HL-60 (cell line): Measurements from ENCODE around the gene ZYG11B.
"Not testable (repeated sequence)": the region's sequence is repeated elsewhere in the genome, so short reads cannot be mapped to it uniquely, and the experiment has no call there.

Source experiments
- DNase-seq, 2 experiments: peaks; one replicate each; pipeline ENCODE4 v3.0.0-alpha.2; 2010 to 2020; ENCODE audit warnings: low read depth in 1 of 2, low spot score in 1 of 2
- H3K27ac ChIP-seq: fragments of 250-450 bp; sonication (Bioruptor Pico); replicated peaks from 2 replicates; pipeline ENCODE4 v1.5.1; 2020; ENCODE audit warnings: mild to moderate bottlenecking, moderate library complexity
- H3K27me3 ChIP-seq: fragments of 250-450 bp; sonication (Bioruptor Pico); 2 replicates; pipeline ENCODE4 v1.5.1; 2021; ENCODE audit warnings: mild to moderate bottlenecking, moderate library complexity; ENCODE audit not compliant: insufficient read depth, poor library complexity, severe bottlenecking
- H3K4me3 ChIP-seq: replicated peaks from 2 replicates; pipeline ENCODE4 v1.5.1; 2011; ENCODE audit warnings: mild to moderate bottlenecking, control low read depth, low read length; ENCODE audit not compliant: insufficient read depth
- CTCF ChIP-seq: IDR thresholded peaks from one replicate; pipeline ENCODE4 v1.5.1; 2011; ENCODE audit warnings: low read length, control low read depth, inconsistent platforms; ENCODE audit not compliant: insufficient read depth
- GABPA ChIP-seq: IDR thresholded peaks from 2 replicates; pipeline ENCODE4 v1.6.1; 2012; ENCODE audit warnings: low read depth
- POLR2AphosphoS5 ChIP-seq: IDR thresholded peaks from 2 replicates; pipeline ENCODE4 v1.6.1; 2012; ENCODE audit warnings: low read depth
- REST ChIP-seq: IDR thresholded peaks from 2 replicates; pipeline ENCODE4 v1.6.1; 2012; ENCODE audit warnings: low read depth; ENCODE audit not compliant: insufficient replicate concordance
- SPI1 ChIP-seq: IDR thresholded peaks from 2 replicates; pipeline ENCODE4 v1.6.1; 2012; ENCODE audit warnings: low read depth, mild to moderate bottlenecking, borderline replicate concordance

Gene ZYG11B

GRCh38 chr1:52683367-52683940 lies 42.8 kb upstream of the ZYG11B start:
- Histone ChIP-seq H3K27ac (no peak overlapping the region), H3K4me3 (no peak overlapping the region), H3K27me3 (no peaks in the 10 kb centered on the region)
- TF ChIP-seq GABPA = no peak
- no peak for TF ChIP-seq REST
- TF ChIP-seq SPI1 = no peak
- no peak; the same call in 1 of the 2 replicates for TF ChIP-seq POLR2AphosphoS5
- no peak for DNase-seq

- no peak for DNase-seq
- Histone ChIP-seq H3K27ac (no peak overlapping the region), H3K27me3 (no peaks in the 10 kb centered on the region), H3K4me3 (no peak overlapping the region)
- TF ChIP-seq GABPA (no peak), SPI1 (no peak), POLR2AphosphoS5 (no peak), REST (no peak), CTCF (no peak)
Measured at GRCh38 chr1:52684545-52684944, 41.7 kb upstream of the ZYG11B start.

- not testable (repeated sequence) for H3K4me3 ChIP-seq, H3K27me3 ChIP-seq
- peak; percentile 26; the same call in 1 of the 2 replicates for TF ChIP-seq SPI1
- TF ChIP-seq CTCF = peak; percentile 42
- peak; percentile 61 to 79 for DNase-seq
- H3K27ac ChIP-seq = peak overlapping the region; percentile 33
Measured at GRCh38 chr1:52686261-52686751, 39.9 kb upstream of the ZYG11B start.

- no peak for TF ChIP-seq SPI1
- no peak for TF ChIP-seq CTCF
- no peak for TF ChIP-seq POLR2AphosphoS5
- no peak for TF ChIP-seq REST
- TF ChIP-seq GABPA = no peak
- no peak for DNase-seq
- H3K27ac ChIP-seq = no peak overlapping the region
- H3K4me3 ChIP-seq = no peak overlapping the region
- H3K27me3 ChIP-seq = no peaks in the 10 kb centered on the region
Measured at GRCh38 chr1:52686830-52687229, 39.4 kb upstream of the ZYG11B start.
